D721Med (cell line): Measurements from ENCODE around the gene ANXA6.

ENCODE experiments used
- DNase-seq: peaks from one replicate; pipeline ENCODE4 v3.0.0; 2011; ENCODE audit warnings: low spot score; ENCODE audit not compliant: insufficient read length
- FAIRE-seq: peaks from 2 replicates; lab custom pipeline; 2011; peaks lifted over from hg19 to GRCh38; lab: Jason Lieb, UNC
- CTCF ChIP-seq: IDR thresholded peaks from 2 replicates; pipeline ENCODE4 v1.5.1; 2012; ENCODE audit warnings: mild to moderate bottlenecking, control low read depth; ENCODE audit not compliant: insufficient read depth; ENCODE audit errors: missing control alignments

The ANXA6 gene

DNA sequence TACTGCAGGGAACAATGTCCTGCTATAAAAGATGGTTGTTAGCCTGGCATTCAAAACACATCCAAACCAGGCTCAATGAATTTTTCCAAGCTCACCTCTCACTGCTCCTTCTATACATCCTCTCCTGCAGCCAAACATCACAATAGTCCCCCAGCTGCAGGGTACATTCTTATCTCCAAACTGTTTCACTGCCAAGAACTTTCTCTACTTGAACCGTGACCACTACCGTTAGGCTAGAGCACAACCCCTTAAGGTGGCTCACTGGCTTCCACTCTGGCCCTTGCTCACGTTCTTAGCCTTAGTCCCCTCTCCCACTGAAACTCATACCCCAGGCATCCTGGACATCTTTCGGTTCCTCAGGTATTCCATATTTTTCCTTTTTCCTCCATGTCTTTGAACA is 29.0 kb upstream of the ANXA6 start:
- TF ChIP-seq CTCF = no peak
- no peak for FAIRE-seq
- no peak for DNase-seq

GRCh38 chr5:151186052-151186451 is 28.5 kb upstream of the ANXA6 start:
- no peak for DNase-seq
- FAIRE-seq = no peak
- no peak for TF ChIP-seq CTCF

GRCh38 chr5:151184316-151185042 is 26.9 kb upstream of the ANXA6 start:
- no peak for TF ChIP-seq CTCF
- no peak for FAIRE-seq

DNA sequence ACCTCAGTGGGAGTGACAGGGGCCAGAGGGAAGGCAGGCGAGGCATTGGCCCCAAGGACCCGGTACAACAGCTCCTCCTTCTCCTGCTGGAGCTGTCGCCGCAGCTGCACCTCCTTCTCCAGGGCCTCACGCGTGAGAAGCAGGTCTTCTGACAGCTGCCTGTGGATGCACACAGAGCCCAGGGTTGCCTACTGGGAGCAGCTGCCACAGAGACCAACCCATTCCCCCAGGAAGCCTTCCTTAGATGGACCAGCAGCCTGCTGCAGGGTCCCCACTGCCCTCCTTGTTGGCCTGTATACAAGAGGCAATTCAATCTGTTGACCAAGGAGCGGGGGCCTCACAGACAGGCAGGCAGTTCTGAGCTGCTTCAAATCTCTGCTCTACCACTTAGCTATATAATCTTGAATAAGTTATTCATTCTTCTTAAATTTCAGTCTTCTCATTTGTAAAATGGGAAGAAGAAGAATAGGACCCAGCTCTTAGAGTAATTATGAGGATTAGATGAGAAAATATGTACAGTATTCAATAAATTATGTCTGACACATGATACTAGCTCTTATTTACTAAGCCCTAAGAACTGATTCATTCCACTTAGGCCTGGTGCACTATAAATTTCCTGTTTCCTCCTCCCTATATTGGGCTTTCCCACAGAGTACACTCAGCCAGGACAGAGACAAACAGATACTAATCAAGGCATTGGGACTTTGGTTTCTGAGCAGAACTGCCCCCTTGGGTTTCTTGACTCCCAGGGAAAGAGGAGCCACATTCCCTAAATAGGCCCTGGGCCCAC is 26.1 kb upstream of the ANXA6 start:
- no peak for TF ChIP-seq CTCF
- DNase-seq = no peak

More at GRCh38 chr5:151184316-151185042, 26.9 kb upstream of the ANXA6 start:
- no peak for DNase-seq

GRCh38 chr5:151182976-151183375 is 25.4 kb upstream of the ANXA6 start:
- DNase-seq (no peak), FAIRE-seq (no peak)
- TF ChIP-seq CTCF = no peak

More for the DNA sequence above, 26.1 kb upstream of the ANXA6 start:
- FAIRE-seq = no peak

DNA sequence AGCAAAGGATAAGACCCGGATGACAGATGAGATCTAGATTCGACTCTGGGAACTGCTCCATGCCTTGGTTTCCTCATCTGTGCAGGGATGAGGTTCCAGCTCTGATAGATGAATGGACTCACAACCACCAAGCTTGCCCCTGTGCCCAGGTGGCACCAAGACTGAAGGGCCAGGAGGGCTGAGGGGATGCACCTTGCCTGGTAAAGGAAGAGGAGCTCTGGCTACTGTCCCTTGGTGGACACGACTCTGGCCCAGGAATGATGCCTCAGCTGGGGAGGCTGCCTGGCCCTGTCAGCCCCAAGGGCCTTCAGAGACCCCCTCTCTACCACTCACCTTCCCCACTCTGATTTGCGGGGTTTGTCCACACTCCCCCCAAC is 24.9 kb upstream of the ANXA6 start:
- DNase-seq (no peak), FAIRE-seq (no peak)
- TF ChIP-seq CTCF = no peak
